Body of pancreas (tissue), 4 donors: ENCODE data around the gene MCCC1. TPM values are rescaled to one million over a fixed set of nuclear protein-coding genes. Genes with fewer than 3 reads are reported as not detected.

Source experiments
- ATAC-seq: fragments of 150-250 bp; one replicate; pipeline ENCODE4 v1.9.1; 2016
- DNase-seq, 4 donors: peaks; one replicate each; pipeline ENCODE4 v3.0.0-alpha.2; 2019
- H3K27ac ChIP-seq, 4 donors: fragments of 200-600 bp; sonication (generic); 1 replicate in 3 of 4; 2 replicates in 1 of 4; pipeline versions ENCODE4 v1.5.1 to v1.6.1; 2016 to 2019; ENCODE audit warnings: mild to moderate bottlenecking in 1 of 4, mixed read lengths in 1 of 4, moderate library complexity in 1 of 4
- H3K27me3 ChIP-seq, 2 donors: fragments of 200-600 bp; sonication (generic); one replicate each; pipeline ENCODE4 v1.6.0; 2016; ENCODE audit warnings: mild to moderate bottlenecking in 1 of 2
- H3K36me3 ChIP-seq, 2 donors: fragments of 200-600 bp; sonication (generic); replicated peaks in 1 of 2; 2 replicates each; pipeline ENCODE4 v1.5.1; 2016; ENCODE audit warnings: low read depth in 2 of 2; ENCODE audit not compliant: insufficient read depth in 1 of 2
- H3K4me1 ChIP-seq: fragments of 200-600 bp; sonication (generic); one replicate; pipeline ENCODE4 v1.6.0; 2016
- H3K4me3 ChIP-seq, 2 donors: fragments of 200-600 bp; sonication (generic); 1 replicate in 1 of 2; 2 replicates in 1 of 2; pipeline ENCODE4 v1.5.1; 2016 to 2019
- H3K9me3 ChIP-seq, 3 donors: fragments of 200-600 bp; sonication (generic); 1 replicate in 2 of 3; 2 replicates in 1 of 3; pipeline ENCODE4 v1.5.1; 2016
- CTCF ChIP-seq, 7 experiments: fragments of 450-650 bp in 4 of 7; fragments of 200-600 bp in 3 of 7; sonication (generic) in 3 of 7; IDR thresholded peaks; one replicate each; pipeline ENCODE4 v1.5.1; 2016 to 2019; ENCODE audit warnings: antibody characterized with exemption in 7 of 7
- POLR2A ChIP-seq, 3 donors: fragments of 450-650 bp; IDR thresholded peaks; one replicate each; pipeline ENCODE4 v1.6.1; 2016; ENCODE audit warnings: antibody characterized with exemption in 3 of 3, mild to moderate bottlenecking in 2 of 3
- WGBS, 2 donors: methylation state at CpG; one replicate each; pipeline ENCODE4 v1.1.5; 2017; 5-methylcytosine and 5-hydroxymethylcytosine counted together
- intact Hi-C: fragments of 100-400 bp; cut with DNase I; formaldehyde crosslinking; loops from one replicate; pipeline ENCODE4 v1.15.1; 2023
- total RNA-seq, 2 donors: library from RNA; depleted of rRNA; stranded (reverse); fragments of >200 nt; gene quantifications; one replicate each; pipeline ENCODE4 v1.1.0, GENCODE V29; 2016

Gene MCCC1
- total RNA-seq, 2 donors from 2014 or later, result 50.8 to 63.9 TPM

- peaks cover 0 to 11% of the 10 kb centered on the region in 2 donors for H3K36me3 ChIP-seq
- H3K9me3 ChIP-seq, result no peaks in the 10 kb centered on the region
- ATAC-seq, result no peak
- H3K4me1 ChIP-seq, result peaks cover 21% of the 10 kb centered on the region
- H3K4me3 ChIP-seq, result no peak overlapping the region
- 54 to 69% methylated on average over 9 of the region's 9 CpGs for WGBS, 2 donors
- no peak for DNase-seq
- intact Hi-C loops, result no loop called here
- peak overlapping the region in 2 of 4 donors; percentile 1 to 49 for H3K27ac ChIP-seq
- no peaks in the 10 kb centered on the region for H3K27me3 ChIP-seq
- TF ChIP-seq CTCF (IDR thresholded peaks at IDR 0.05) (no peak), POLR2A (IDR thresholded peaks at IDR 0.05) (no peak)
Measured at GRCh38 chr3:183082355-183082915, 16.9 kb downstream of the MCCC1 start.

- Histone ChIP-seq H3K4me3 (no peak overlapping the region), H3K27me3 (no peaks in the 10 kb centered on the region), H3K9me3 (no peaks in the 10 kb centered on the region), H3K27ac (peak overlapping the region in 2 of 4 donors; percentile 6 to 54), H3K4me1 (peaks cover 21% of the 10 kb centered on the region), H3K36me3 (peaks cover 0 to 11% of the 10 kb centered on the region in 2 donors)
- ATAC-seq, result peak; percentile 87
- 65 to 77% methylated on average over 5 to 6 of the region's 6 CpGs for WGBS, 2 donors
- intact Hi-C loops, result no loop called here
- peak in 3 of 4 donors; percentile 38 to 60 (median 55) for DNase-seq
- TF ChIP-seq CTCF (IDR thresholded peaks at IDR 0.05) (no peak), POLR2A (IDR thresholded peaks at IDR 0.05) (no peak)
Measured at GRCh38 chr3:183081459-183082183, 17.7 kb downstream of the MCCC1 start.

GRCh38 chr3:183080628-183081027, 18.7 kb downstream of the MCCC1 start:
- Histone ChIP-seq H3K4me3 (no peak overlapping the region), H3K27ac (no peak overlapping the region), H3K4me1 (peaks cover 21% of the 10 kb centered on the region), H3K36me3 (peaks cover 0 to 9% of the 10 kb centered on the region in 2 donors), H3K9me3 (no peaks in the 10 kb centered on the region), H3K27me3 (no peaks in the 10 kb centered on the region)
- TF ChIP-seq CTCF (IDR thresholded peaks at IDR 0.05) (no peak), POLR2A (IDR thresholded peaks at IDR 0.05) (no peak)
- WGBS, 2 donors, result 95% methylated on average over 3 of the region's 3 CpGs
- intact Hi-C loops, result no loop called here
- ATAC-seq (no peak), DNase-seq (no peak)

GRCh38 chr3:183074881-183075280, 24.4 kb downstream of the MCCC1 start:
- Histone ChIP-seq H3K9me3 (no peaks in the 10 kb centered on the region), H3K4me3 (no peak overlapping the region), H3K27ac (no peak overlapping the region), H3K36me3 (peaks cover 0 to 8% of the 10 kb centered on the region in 2 donors), H3K27me3 (no peaks in the 10 kb centered on the region), H3K4me1 (no peaks in the 10 kb centered on the region)
- intact Hi-C loops, result no loop called here
- 92 to 96% methylated on average over 2 of the region's 2 CpGs for WGBS, 2 donors
- DNase-seq, result no peak
- no peak for ATAC-seq
- no peak for TF ChIP-seq CTCF (IDR thresholded peaks at IDR 0.05)
- TF ChIP-seq POLR2A (IDR thresholded peaks at IDR 0.05), result no peak
